ENCODE measurements around the gene AADACL4. TPM values are rescaled to one million over a fixed set of nuclear protein-coding genes. Genes with fewer than 3 reads are reported as not detected.
"Not testable (repeated sequence)": the region's sequence is repeated elsewhere in the genome, so short reads cannot be mapped to it uniquely, and the experiment has no call there.

Gene AADACL4
- total RNA-seq, 1 donor from 2014 or later, result not detected

DNA sequence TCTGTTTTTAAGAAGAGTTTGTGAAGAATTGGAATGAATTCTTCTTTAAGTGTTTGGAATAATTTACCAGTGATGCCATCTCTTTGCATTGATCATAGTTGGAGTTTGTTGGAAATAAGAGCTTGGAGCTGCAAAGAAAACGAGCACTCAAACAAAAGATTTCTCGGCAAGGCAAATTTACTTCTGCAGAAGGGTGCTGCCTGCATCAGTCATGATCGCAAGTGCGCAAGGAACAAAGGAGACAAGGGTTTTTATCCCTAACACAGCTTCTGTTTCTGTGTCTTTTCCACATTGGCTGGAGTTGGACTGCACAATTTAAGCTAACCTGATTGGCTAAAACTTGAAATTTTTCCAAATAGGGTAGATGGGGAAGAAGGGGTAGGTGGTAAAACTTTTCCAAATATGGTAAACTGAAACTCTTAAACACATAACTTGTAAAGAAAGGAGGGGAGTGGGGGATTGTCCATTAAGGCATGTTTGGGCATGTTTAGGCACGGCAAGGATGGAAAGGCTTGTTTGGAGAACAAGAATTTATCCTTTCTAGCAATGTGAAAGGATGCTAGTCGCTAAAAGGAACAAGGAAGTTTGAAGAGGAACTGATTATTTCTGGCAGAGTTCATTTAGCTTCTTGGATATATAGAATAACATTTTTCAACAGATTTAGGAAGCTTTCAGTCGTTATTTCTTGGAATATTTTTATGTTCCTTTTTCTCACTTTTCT is 3.5 kb upstream of the AADACL4 start:
- no peak for DNase-seq (ENCODE audit: extremely low spot score, unreplicated experiment)
- no peaks in the 10 kb centered on the region for H3K36me3 Mint-ChIP-seq
- TF ChIP-seq, protein P1, sequence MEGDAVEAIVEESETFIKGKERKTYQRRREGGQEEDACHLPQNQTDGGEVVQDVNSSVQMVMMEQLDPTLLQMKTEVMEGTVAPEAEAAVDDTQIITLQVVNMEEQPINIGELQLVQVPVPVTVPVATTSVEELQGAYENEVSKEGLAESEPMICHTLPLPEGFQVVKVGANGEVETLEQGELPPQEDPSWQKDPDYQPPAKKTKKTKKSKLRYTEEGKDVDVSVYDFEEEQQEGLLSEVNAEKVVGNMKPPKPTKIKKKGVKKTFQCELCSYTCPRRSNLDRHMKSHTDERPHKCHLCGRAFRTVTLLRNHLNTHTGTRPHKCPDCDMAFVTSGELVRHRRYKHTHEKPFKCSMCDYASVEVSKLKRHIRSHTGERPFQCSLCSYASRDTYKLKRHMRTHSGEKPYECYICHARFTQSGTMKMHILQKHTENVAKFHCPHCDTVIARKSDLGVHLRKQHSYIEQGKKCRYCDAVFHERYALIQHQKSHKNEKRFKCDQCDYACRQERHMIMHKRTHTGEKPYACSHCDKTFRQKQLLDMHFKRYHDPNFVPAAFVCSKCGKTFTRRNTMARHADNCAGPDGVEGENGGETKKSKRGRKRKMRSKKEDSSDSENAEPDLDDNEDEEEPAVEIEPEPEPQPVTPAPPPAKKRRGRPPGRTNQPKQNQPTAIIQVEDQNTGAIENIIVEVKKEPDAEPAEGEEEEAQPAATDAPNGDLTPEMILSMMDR (conservative IDR thresholded peaks at IDR 0.05), result no peak
- no peak overlapping the region for H3K4me3 Mint-ChIP-seq
- H3K4me1 Mint-ChIP-seq (ENCODE audit: unreplicated experiment), result no peaks in the 10 kb centered on the region
- peaks cover 14% of the 10 kb centered on the region for H3K9me3 Mint-ChIP-seq
- H3K27me3 Mint-ChIP-seq, result peaks cover 7% of the 10 kb centered on the region
- H3K27ac Mint-ChIP-seq, result no peak overlapping the region

DNA sequence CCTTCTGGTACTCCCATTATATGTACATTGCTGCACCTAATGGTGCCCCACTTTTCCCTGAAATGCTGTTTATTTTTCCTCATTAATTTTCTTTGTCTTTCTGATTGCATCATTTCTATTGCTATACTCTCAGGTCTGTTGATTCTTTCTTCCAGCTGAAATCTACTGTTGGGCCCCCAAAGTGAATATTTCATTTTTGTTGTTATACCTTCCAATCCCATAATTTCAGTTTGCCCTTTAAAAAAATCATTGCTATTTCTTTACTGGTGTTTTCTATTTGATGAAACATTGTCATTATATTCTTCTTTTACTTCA is 3.0 kb upstream of the AADACL4 start:
- TF ChIP-seq, protein P1 (conservative IDR thresholded peaks at IDR 0.05), result no peak
- H3K36me3 Mint-ChIP-seq, result no peaks in the 10 kb centered on the region
- H3K27ac Mint-ChIP-seq, result no peak overlapping the region
- peaks cover 7% of the 10 kb centered on the region for H3K27me3 Mint-ChIP-seq
- no peaks in the 10 kb centered on the region for H3K4me1 Mint-ChIP-seq (ENCODE audit: unreplicated experiment)
- peaks cover 14% of the 10 kb centered on the region for H3K9me3 Mint-ChIP-seq
- H3K4me3 Mint-ChIP-seq, result no peak overlapping the region
- DNase-seq (ENCODE audit: extremely low spot score, unreplicated experiment), result no peak

DNA sequence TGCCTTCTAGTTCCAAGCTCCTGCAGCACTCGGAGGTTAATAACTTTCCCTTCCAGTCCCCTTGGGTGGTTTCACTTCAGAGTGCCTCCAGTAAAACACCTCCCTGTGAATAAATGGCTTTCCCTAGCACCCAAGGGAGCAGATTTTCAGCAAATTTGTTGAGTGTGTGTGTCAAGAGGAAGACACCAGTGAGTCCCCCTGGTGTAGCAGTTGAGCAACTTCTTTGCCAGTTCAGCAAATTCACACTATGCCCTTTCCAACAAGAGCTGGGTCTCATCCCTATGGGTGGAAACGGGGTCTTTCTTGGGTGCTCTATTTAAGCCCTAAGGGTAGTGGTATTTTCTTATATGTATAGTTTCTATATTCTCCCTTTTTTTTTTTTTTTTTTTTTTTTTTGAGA is 806 bp upstream of the AADACL4 start:
- H3K36me3 Mint-ChIP-seq, result no peaks in the 10 kb centered on the region
- H3K4me3 Mint-ChIP-seq, result no peak overlapping the region
- TF ChIP-seq, protein P1 (conservative IDR thresholded peaks at IDR 0.05), result no peak
- peaks cover 10% of the 10 kb centered on the region for H3K27me3 Mint-ChIP-seq
- peaks cover 14% of the 10 kb centered on the region for H3K9me3 Mint-ChIP-seq
- H3K4me1 Mint-ChIP-seq (ENCODE audit: unreplicated experiment), result no peaks in the 10 kb centered on the region
- no peak overlapping the region for H3K27ac Mint-ChIP-seq
- DNase-seq (ENCODE audit: extremely low spot score, unreplicated experiment), result no peak

DNA sequence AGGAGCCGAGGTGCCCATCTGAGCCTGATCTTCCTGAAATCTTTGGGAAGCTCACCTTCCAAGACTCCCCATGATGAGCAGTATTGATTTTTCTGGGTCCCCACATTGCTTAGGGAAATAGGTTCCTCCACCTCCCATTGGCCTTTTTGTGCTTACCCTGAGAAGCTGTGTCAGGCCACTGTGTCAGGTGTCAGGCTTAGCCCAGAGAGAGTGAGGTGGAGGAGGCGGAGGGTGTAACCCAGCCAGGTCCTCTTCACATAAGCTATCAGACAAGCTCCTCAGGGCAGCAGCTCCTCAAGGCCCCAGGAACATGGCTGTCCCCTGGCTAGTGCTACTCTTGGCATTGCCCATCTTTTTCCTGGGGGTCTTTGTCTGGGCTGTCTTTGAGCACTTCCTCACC is 352 bp downstream of the AADACL4 start:
- TF ChIP-seq, protein P1 (conservative IDR thresholded peaks at IDR 0.05), result no peak
- H3K27me3 Mint-ChIP-seq, result peaks cover 10% of the 10 kb centered on the region
- peaks cover 5% of the 10 kb centered on the region for H3K4me1 Mint-ChIP-seq (ENCODE audit: unreplicated experiment)
- no peak overlapping the region for H3K27ac Mint-ChIP-seq
- no peak overlapping the region for H3K4me3 Mint-ChIP-seq
- peaks cover 19% of the 10 kb centered on the region for H3K9me3 Mint-ChIP-seq
- H3K36me3 Mint-ChIP-seq, result no peaks in the 10 kb centered on the region
- no peak for DNase-seq (ENCODE audit: extremely low spot score, unreplicated experiment)

DNA sequence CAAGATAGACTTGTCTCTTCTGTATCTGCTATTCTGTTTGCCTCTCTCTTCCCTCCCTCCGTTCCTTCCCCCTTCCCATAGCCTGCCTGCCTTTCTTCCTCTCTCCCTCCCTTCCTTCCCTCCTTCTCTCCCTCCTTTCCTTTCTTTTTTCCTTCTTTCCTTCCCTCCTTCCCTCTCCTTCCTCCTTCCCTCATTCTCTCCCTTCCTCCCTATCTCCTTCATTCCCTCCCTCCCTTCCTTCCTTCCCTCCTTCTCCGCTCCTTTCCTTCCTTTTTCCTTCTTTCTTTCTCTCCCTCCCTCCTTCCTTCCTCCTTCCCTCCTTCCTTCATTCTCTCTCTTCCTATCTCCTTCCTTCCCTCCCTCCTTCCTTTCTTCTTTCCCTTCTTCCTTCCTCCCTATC is 944 bp downstream of the AADACL4 start:
- peaks cover 7% of the 10 kb centered on the region for H3K4me1 Mint-ChIP-seq (ENCODE audit: unreplicated experiment)
- H3K27ac Mint-ChIP-seq, result no peak overlapping the region
- DNase-seq (ENCODE audit: extremely low spot score, unreplicated experiment), result no peak
- no peaks in the 10 kb centered on the region for H3K36me3 Mint-ChIP-seq
- H3K4me3 Mint-ChIP-seq, result no peak overlapping the region
- H3K9me3 Mint-ChIP-seq, result peaks cover 19% of the 10 kb centered on the region
- TF ChIP-seq, protein P1 (conservative IDR thresholded peaks at IDR 0.05), result no peak
- peaks cover 10% of the 10 kb centered on the region for H3K27me3 Mint-ChIP-seq

DNA sequence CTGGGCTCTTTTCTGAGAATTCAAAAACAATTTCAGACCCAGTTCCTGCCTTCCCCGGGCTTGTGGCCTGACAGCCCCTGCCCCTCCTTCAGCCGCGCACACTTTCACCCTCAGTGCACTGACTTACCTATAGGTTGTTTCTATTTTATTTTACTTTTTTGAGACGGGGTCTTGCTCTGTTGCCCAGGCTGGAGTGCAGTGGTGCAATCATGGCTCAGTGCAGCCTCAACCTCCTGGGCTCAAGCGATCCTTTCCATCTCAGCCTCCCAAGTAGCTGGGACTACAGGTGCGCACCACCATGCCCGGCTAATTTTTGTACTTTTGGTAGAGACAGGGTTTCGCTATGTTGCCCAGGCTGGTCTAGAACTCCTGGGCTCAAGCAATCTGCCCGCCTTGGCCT is 1.5 kb downstream of the AADACL4 start:
- Mint-ChIP-seq H3K4me1 (ENCODE audit: unreplicated experiment) (peaks cover 12% of the 10 kb centered on the region), H3K9me3 (peaks cover 13% of the 10 kb centered on the region)
- H3K36me3 Mint-ChIP-seq; H3K4me3 Mint-ChIP-seq; DNase-seq (ENCODE audit: extremely low spot score, unreplicated experiment); H3K27ac Mint-ChIP-seq; H3K27me3 Mint-ChIP-seq: not testable (repeated sequence)

Data from type B pancreatic cell (in vitro differentiated cells).